Chondrocyte (in vitro differentiated cells): ENCODE results near the gene KLHL40. TPM values are rescaled to one million over a fixed set of nuclear protein-coding genes. Genes with fewer than 3 reads are reported as not detected.

Source experiments
- DNase-seq: peaks from one replicate; pipeline ENCODE4 v3.0.0; 2021; ENCODE audit warnings: mixed read lengths, low spot score
- H3K27ac Mint-ChIP-seq: one replicate; pipeline ENCODE4 v1.8.0; 2021; ENCODE audit warnings: mild to moderate bottlenecking, moderate library complexity, mixed read lengths; ENCODE audit not compliant: unreplicated experiment
- H3K27me3 Mint-ChIP-seq: 2 replicates; pipeline ENCODE4 v1.8.0; 2021; ENCODE audit warnings: low read depth, mixed read lengths
- H3K36me3 Mint-ChIP-seq: 2 replicates; pipeline ENCODE4 v1.8.0; 2021; ENCODE audit warnings: low read depth, mixed read lengths
- H3K4me1 Mint-ChIP-seq: 2 replicates; pipeline ENCODE4 v1.8.0; 2021; ENCODE audit warnings: low read depth, mild to moderate bottlenecking, mixed read lengths
- H3K4me3 Mint-ChIP-seq: one replicate; pipeline ENCODE4 v1.8.0; 2021; ENCODE audit warnings: mild to moderate bottlenecking, moderate library complexity, mixed read lengths; ENCODE audit not compliant: unreplicated experiment
- H3K9me3 Mint-ChIP-seq: 2 replicates; pipeline ENCODE4 v1.8.0; 2021; ENCODE audit warnings: low read depth, mixed read lengths
- total RNA-seq: library from RNA; stranded (reverse); gene quantifications from 3 replicates; pipeline ENCODE4 v1.2.1, GENCODE V29; 2021
- TF ChIP-seq, protein P1 (sequence below): fragments of 200-600 bp; sonication (generic); IDR thresholded peaks from 2 replicates; pipeline ENCODE4 v1.5.0; 2021; ENCODE audit warnings: antibody characterized with exemption, mild to moderate bottlenecking, moderate library complexity

The KLHL40 gene
- total RNA-seq, 1 donor from 2014 or later = not detected

DNA sequence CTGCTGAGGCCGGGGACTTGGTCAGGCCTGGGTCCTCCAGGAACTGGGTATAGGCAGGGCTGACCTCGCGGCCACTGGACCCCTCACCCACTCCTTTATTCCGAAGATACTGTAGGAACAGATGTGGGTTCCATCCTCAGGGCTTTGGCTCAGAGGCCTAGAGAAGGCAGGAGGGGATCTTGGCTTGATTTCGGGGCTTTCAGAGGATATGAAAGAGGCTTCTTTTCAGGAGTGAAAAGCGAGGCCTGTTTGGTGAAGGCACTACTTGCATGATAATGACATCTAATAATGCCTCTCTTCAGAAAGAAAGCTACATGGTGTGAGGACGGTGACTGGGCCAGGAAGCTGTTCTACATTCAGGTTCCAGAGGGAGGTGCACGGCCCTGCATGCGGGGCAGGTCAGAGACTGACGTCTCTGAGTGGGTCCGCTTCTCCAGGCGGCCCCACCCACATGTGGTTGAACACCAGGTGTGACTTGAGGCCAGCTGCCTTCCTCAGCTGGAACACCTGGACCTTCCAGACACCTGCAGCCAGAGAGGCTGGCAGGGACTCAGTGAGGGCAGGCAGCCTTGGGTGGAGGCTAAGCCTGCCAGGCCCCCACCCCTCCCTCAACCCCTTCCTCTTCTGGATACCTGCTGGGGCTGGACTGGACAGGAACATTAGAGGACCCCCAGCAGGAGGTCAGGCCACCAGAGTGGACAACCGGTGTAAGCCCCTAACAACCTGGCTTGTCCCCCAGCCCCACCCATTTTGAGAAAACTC is 48.3 kb downstream of the KLHL40 start:
- TF ChIP-seq, protein P1, sequence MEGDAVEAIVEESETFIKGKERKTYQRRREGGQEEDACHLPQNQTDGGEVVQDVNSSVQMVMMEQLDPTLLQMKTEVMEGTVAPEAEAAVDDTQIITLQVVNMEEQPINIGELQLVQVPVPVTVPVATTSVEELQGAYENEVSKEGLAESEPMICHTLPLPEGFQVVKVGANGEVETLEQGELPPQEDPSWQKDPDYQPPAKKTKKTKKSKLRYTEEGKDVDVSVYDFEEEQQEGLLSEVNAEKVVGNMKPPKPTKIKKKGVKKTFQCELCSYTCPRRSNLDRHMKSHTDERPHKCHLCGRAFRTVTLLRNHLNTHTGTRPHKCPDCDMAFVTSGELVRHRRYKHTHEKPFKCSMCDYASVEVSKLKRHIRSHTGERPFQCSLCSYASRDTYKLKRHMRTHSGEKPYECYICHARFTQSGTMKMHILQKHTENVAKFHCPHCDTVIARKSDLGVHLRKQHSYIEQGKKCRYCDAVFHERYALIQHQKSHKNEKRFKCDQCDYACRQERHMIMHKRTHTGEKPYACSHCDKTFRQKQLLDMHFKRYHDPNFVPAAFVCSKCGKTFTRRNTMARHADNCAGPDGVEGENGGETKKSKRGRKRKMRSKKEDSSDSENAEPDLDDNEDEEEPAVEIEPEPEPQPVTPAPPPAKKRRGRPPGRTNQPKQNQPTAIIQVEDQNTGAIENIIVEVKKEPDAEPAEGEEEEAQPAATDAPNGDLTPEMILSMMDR = no peak
- H3K27me3 Mint-ChIP-seq = peaks cover 6% of the 10 kb centered on the region
- H3K27ac Mint-ChIP-seq = no peak overlapping the region
- H3K4me3 Mint-ChIP-seq = no peak overlapping the region
- H3K4me1 Mint-ChIP-seq = no peaks in the 10 kb centered on the region
- DNase-seq = no peak
- H3K9me3 Mint-ChIP-seq = peaks cover 9% of the 10 kb centered on the region
- H3K36me3 Mint-ChIP-seq = no peaks in the 10 kb centered on the region

DNA sequence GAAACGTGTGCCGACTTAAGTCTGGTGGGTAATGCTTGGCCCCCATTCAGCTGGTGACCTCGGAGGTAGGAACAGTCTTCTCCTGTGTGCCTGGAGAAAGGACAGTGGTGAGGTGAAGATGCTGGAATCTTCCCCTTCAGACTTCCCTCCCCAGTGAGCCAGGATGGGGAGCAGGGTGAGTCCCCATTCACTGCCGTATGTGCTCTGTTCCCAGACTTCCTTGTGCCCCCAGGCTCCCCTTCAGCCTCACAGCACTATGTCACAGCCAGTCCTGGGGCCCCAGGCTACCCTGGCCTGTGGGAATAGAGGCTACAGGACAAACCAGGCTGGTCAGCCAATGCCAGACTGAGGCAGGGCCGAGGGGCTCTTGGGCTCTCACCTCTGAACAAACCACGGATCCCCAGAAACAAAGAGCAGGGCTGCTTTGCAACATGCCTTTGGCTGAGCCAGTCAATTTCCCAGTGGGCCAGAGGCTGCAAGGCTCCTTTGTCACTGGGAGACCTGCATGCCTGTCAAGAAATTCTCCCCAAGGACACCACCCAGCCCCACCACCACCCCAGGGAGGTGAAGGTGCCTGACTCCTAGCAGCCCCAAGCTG is 49.0 kb downstream of the KLHL40 start:
- H3K27ac Mint-ChIP-seq = no peak overlapping the region
- no peaks in the 10 kb centered on the region for H3K4me1 Mint-ChIP-seq
- H3K4me3 Mint-ChIP-seq = no peak overlapping the region
- H3K9me3 Mint-ChIP-seq = peaks cover 5% of the 10 kb centered on the region
- peaks cover 6% of the 10 kb centered on the region for H3K27me3 Mint-ChIP-seq
- TF ChIP-seq, protein P1 = no peak
- H3K36me3 Mint-ChIP-seq = no peaks in the 10 kb centered on the region
- DNase-seq = no peak

DNA sequence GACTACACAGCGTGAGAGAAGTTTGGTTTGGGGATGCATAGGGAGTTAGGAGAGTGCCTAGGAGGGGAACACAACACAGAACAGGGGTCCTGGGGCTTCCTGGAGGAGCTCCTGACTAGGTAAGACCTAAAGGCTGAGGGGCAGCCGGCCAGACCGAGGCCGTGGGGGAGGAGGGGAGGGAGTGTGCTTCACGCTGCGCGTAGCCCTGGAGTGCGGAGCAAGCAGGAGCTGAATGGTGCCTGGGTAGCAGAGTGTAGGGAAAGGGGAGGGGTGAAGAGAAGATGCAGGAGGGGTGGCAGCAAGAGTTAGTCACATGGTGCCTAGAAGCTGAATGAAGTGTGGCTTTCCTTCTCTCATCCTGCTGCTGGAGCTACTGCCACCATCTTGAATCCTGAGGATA is 49.7 kb downstream of the KLHL40 start:
- H3K4me3 Mint-ChIP-seq = no peak overlapping the region
- H3K36me3 Mint-ChIP-seq = no peaks in the 10 kb centered on the region
- no peak for DNase-seq
- peaks cover 6% of the 10 kb centered on the region for H3K27me3 Mint-ChIP-seq
- no peaks in the 10 kb centered on the region for H3K4me1 Mint-ChIP-seq
- TF ChIP-seq, protein P1 = no peak
- no peak overlapping the region for H3K27ac Mint-ChIP-seq
- peaks cover 5% of the 10 kb centered on the region for H3K9me3 Mint-ChIP-seq

DNA sequence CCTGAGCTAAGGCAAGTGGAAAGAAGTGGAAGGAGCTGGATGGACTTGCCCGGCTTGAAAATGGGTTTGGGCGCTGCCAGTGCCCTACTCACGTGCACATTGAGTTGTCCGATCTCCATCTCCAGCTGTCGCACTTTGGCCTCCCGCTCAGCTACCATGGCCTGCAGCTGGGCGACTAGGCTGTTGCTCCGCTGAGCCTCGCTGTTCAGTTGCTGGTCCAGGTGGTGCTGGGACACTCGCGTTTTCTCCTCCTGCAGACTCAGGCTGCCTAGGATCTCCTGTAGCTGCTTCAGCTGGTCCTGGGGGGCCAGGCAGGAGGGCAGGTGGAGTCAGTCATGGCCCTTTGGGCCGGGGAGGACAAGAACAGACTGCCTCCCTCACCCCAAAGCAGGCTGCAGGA is 50.3 kb downstream of the KLHL40 start:
- H3K4me1 Mint-ChIP-seq = no peaks in the 10 kb centered on the region
- H3K27me3 Mint-ChIP-seq = peaks cover 6% of the 10 kb centered on the region
- H3K36me3 Mint-ChIP-seq = no peaks in the 10 kb centered on the region
- no peak for DNase-seq
- H3K4me3 Mint-ChIP-seq = no peak overlapping the region
- TF ChIP-seq, protein P1 = no peak
- no peak overlapping the region for H3K27ac Mint-ChIP-seq
- peaks cover 5% of the 10 kb centered on the region for H3K9me3 Mint-ChIP-seq

DNA sequence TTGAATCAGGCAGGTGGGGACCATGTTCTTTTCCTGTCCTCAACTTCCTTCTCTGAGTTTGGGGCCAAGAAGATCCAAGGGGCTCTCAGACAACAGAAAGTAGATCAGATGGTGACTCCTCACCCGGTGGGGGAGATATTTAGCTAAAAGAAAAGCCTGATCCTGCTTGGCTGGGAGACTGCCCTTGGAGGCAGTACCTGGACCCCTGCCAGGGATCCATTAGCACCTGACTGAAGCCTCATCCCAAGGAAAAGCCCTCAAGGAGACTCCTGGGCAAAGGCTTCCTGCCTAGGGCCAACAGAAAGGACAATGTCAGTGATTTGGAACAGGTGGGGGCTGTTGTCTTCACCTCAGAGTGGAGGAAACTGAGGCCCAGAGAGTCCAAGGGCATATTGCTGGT is 50.7 kb downstream of the KLHL40 start:
- no peaks in the 10 kb centered on the region for H3K4me1 Mint-ChIP-seq
- peaks cover 5% of the 10 kb centered on the region for H3K9me3 Mint-ChIP-seq
- H3K36me3 Mint-ChIP-seq = no peaks in the 10 kb centered on the region
- H3K4me3 Mint-ChIP-seq = no peak overlapping the region
- H3K27ac Mint-ChIP-seq = no peak overlapping the region
- H3K27me3 Mint-ChIP-seq = peaks cover 6% of the 10 kb centered on the region
- DNase-seq = no peak
- TF ChIP-seq, protein P1 = no peak
